ENCODE measurements around the gene TM4SF18.

Gene TM4SF18

GRCh38 chr3:149324332-149324731 lies 9.1 kb downstream of the TM4SF18 start:
- no peak for DNase-seq

GRCh38 chr3:149321640-149322039 lies 11.8 kb downstream of the TM4SF18 start:
- no peak for DNase-seq

GRCh38 chr3:149321136-149321535 lies 12.3 kb downstream of the TM4SF18 start:
- DNase-seq, result no peak

GRCh38 chr3:149319750-149320149 lies 13.7 kb downstream of the TM4SF18 start:
- DNase-seq, result no peak

- DNase-seq, result no peak
Measured at GRCh38 chr3:149317072-149317471, 16.4 kb downstream of the TM4SF18 start.

- DNase-seq, result no peak
Measured at GRCh38 chr3:149316437-149316836, 17.0 kb downstream of the TM4SF18 start.

- DNase-seq, result no peak
Measured at GRCh38 chr3:149315694-149316093, 17.7 kb downstream of the TM4SF18 start.

- no peak for DNase-seq
Measured at GRCh38 chr3:149314807-149315578, 18.4 kb downstream of the TM4SF18 start.

GRCh38 chr3:149313542-149313941 lies 19.9 kb downstream of the TM4SF18 start:
- no peak for DNase-seq

- DNase-seq, result no peak
Measured at GRCh38 chr3:149310796-149311534, 22.5 kb downstream of the TM4SF18 start.

GRCh38 chr3:149307435-149307783 lies 26.0 kb downstream of the TM4SF18 start:
- DNase-seq, result no peak

- DNase-seq, result no peak
Measured at GRCh38 chr3:149306751-149307434, 26.5 kb downstream of the TM4SF18 start.

GRCh38 chr3:149305376-149305775 lies 28.1 kb downstream of the TM4SF18 start:
- DNase-seq, result no peak

GRCh38 chr3:149299938-149300801 lies 33.3 kb downstream of the TM4SF18 start:
- no peak for DNase-seq

- no peak for DNase-seq
Measured at GRCh38 chr3:149296972-149297371, 36.5 kb downstream of the TM4SF18 start.

- no peak for DNase-seq
Measured at GRCh38 chr3:149292666-149293065, 40.8 kb downstream of the TM4SF18 start.

- DNase-seq, result peak in 1 of 2 experiments; percentile 33
Measured at GRCh38 chr3:149291178-149291577, 42.3 kb downstream of the TM4SF18 start.

GRCh38 chr3:149288655-149289054 lies 44.8 kb downstream of the TM4SF18 start:
- DNase-seq, result peak in 1 of 2 experiments; percentile 4

GRCh38 chr3:149284034-149284433 lies 49.4 kb downstream of the TM4SF18 start:
- DNase-seq, result no peak

GRCh38 chr3:149283401-149283800 lies 50.0 kb downstream of the TM4SF18 start:
- DNase-seq, result no peak

- no peak for DNase-seq
Measured at GRCh38 chr3:149282836-149283235, 50.6 kb downstream of the TM4SF18 start.

- no peak for DNase-seq
Measured at GRCh38 chr3:149282322-149282721, 51.1 kb downstream of the TM4SF18 start.

Measured in NCI-H526 (cell line).